HepG2 (cell line): ENCODE results near the gene WTAP. TPM values are rescaled to one million over a fixed set of nuclear protein-coding genes. Genes with fewer than 3 reads are reported as not detected.

ENCODE experiments used
- CEBPB ChIP-seq: IDR thresholded peaks from 2 replicates; pipeline ENCODE4 v1.6.1; 2011; ENCODE audit warnings: low read depth, low read length, improper control_type of control experiment, borderline replicate concordance
- HDAC2 ChIP-seq: sonication (generic); formaldehyde crosslinking; IDR thresholded peaks from 2 replicates; pipeline ENCODE4 v1.4.0; 2020; ENCODE audit warnings: missing genetic modification reagents
- HMGXB4 ChIP-seq, 2 experiments: sonication (generic) in 1 of 2; formaldehyde crosslinking in 1 of 2; IDR thresholded peaks; 2 replicates each; pipeline versions ENCODE4 v1.4.0 to v1.6.1; 2018 to 2020; ENCODE audit warnings: missing genetic modification reagents in 2 of 2, borderline replicate concordance in 1 of 2, low read depth in 1 of 2, mild to moderate bottlenecking in 1 of 2, missing biosample characterization in 1 of 2
- KDM6A ChIP-seq: IDR thresholded peaks from 2 replicates; pipeline ENCODE4 v1.6.1; 2016; ENCODE audit warnings: low read depth
- NCOA1 ChIP-seq: sonication (generic); formaldehyde crosslinking; IDR thresholded peaks from 2 replicates; pipeline ENCODE4 v1.9.0; 2021; ENCODE audit warnings: missing genetic modification reagents
- RARG ChIP-seq: sonication (generic); formaldehyde crosslinking; IDR thresholded peaks from 2 replicates; pipeline ENCODE4 v1.4.0; 2020; ENCODE audit warnings: low read depth, mild to moderate bottlenecking, missing genetic modification reagents
- REPIN1 ChIP-seq: sonication (generic); formaldehyde crosslinking; IDR thresholded peaks from 2 replicates; pipeline ENCODE4 v1.8.0; 2022; ENCODE audit warnings: missing genetic modification reagents, low read depth, mild to moderate bottlenecking, borderline replicate concordance
- SMC3 ChIP-seq: IDR thresholded peaks from 2 replicates; pipeline ENCODE4 v1.6.1; 2011; ENCODE audit warnings: low read length, improper control_type of control experiment
- SRY ChIP-seq: sonication (generic); formaldehyde crosslinking; IDR thresholded peaks from 2 replicates; pipeline ENCODE4 v1.8.0; 2022; ENCODE audit warnings: mild to moderate bottlenecking, missing genetic modification reagents
- TARDBP ChIP-seq: sonication (generic); formaldehyde crosslinking; IDR thresholded peaks from 2 replicates; pipeline ENCODE4 v1.8.0; 2022; ENCODE audit warnings: mild to moderate bottlenecking, missing genetic modification reagents
- TOPORS ChIP-seq: sonication (generic); formaldehyde crosslinking; IDR thresholded peaks from 2 replicates; pipeline ENCODE4 v1.8.0; 2023; ENCODE audit warnings: mild to moderate bottlenecking, missing genetic modification reagents
- ZNF136 ChIP-seq: sonication (generic); formaldehyde crosslinking; IDR thresholded peaks from 2 replicates; pipeline ENCODE4 v1.8.1; 2022; ENCODE audit warnings: low read depth, mild to moderate bottlenecking, moderate library complexity, missing genetic modification reagents
- ZNF430 ChIP-seq: sonication (generic); formaldehyde crosslinking; IDR thresholded peaks from 2 replicates; pipeline ENCODE4 v1.9.0; 2021; ENCODE audit warnings: mild to moderate bottlenecking, missing genetic modification reagents
- ZNF451 ChIP-seq: sonication (generic); formaldehyde crosslinking; IDR thresholded peaks from 2 replicates; pipeline ENCODE4 v1.5.0; 2020; ENCODE audit warnings: mild to moderate bottlenecking, missing genetic modification reagents
- ZNF605 ChIP-seq: sonication (generic); formaldehyde crosslinking; IDR thresholded peaks from 2 replicates; pipeline ENCODE4 v1.8.0; 2022; ENCODE audit warnings: mild to moderate bottlenecking, missing genetic modification reagents
- ZNF607 ChIP-seq: sonication (generic); formaldehyde crosslinking; IDR thresholded peaks from 2 replicates; pipeline ENCODE4 v1.5.1; 2020; ENCODE audit warnings: missing genetic modification reagents, mild to moderate bottlenecking, borderline replicate concordance
- ZNF614 ChIP-seq: IDR thresholded peaks from 2 replicates; pipeline ENCODE4 v1.6.1; 2018; ENCODE audit warnings: missing biosample characterization, missing genetic modification reagents, inconsistent platforms, borderline replicate concordance
- ZNF644 ChIP-seq: IDR thresholded peaks from 2 replicates; pipeline ENCODE4 v1.6.1; 2016; ENCODE audit warnings: low read depth
- ZNF720 ChIP-seq: sonication (generic); formaldehyde crosslinking; IDR thresholded peaks from 2 replicates; pipeline ENCODE4 v1.4.0; 2020; ENCODE audit warnings: missing genetic modification reagents
- polyA plus RNA-seq, 8 experiments: library from polyadenylated mRNA; depleted of rRNA in 3 of 8; stranded (reverse) in 7 of 8; unstranded in 1 of 8; fragments of >200 nt; fragmentation: Illumina TruSeq in 4 of 8; extraction: Trizol in 4 of 8; gene quantifications; 2 replicates each; pipeline versions ENCODE4 v1.2.1 to v1.2.3, GENCODE V29; 2011 to 2016; ENCODE audit warnings: low read depth in 4 of 8, missing spikeins in 1 of 8, mixed read lengths in 1 of 8; ENCODE audit not compliant: insufficient read depth in 1 of 8
- total RNA-seq, 5 experiments: library from RNA; depleted of rRNA; stranded (reverse); fragments of >200 nt; fragmentation: Illumina TruSeq; extraction: Trizol; gene quantifications; 2 replicates each; pipeline ENCODE4 v1.2.3, GENCODE V29; 2016; ENCODE audit warnings: low read depth in 1 of 5
- TF ChIP-seq, protein P1 (sequence below): sonication (generic); formaldehyde crosslinking; IDR thresholded peaks from 2 replicates; pipeline ENCODE4 v1.4.0; 2020; ENCODE audit warnings: low read depth, missing genetic modification reagents
- TF ChIP-seq, protein P2 (sequence below): sonication (generic); formaldehyde crosslinking; IDR thresholded peaks from 2 replicates; pipeline ENCODE4 v1.4.0; 2020; ENCODE audit warnings: mild to moderate bottlenecking, missing genetic modification reagents

WTAP gene
- total and polyA plus RNA-seq, 2 of the 13 experiments (the other 11 are each of a cell fraction or from before 2014, with no cell fraction given): 31.6 to 167 TPM

DNA sequence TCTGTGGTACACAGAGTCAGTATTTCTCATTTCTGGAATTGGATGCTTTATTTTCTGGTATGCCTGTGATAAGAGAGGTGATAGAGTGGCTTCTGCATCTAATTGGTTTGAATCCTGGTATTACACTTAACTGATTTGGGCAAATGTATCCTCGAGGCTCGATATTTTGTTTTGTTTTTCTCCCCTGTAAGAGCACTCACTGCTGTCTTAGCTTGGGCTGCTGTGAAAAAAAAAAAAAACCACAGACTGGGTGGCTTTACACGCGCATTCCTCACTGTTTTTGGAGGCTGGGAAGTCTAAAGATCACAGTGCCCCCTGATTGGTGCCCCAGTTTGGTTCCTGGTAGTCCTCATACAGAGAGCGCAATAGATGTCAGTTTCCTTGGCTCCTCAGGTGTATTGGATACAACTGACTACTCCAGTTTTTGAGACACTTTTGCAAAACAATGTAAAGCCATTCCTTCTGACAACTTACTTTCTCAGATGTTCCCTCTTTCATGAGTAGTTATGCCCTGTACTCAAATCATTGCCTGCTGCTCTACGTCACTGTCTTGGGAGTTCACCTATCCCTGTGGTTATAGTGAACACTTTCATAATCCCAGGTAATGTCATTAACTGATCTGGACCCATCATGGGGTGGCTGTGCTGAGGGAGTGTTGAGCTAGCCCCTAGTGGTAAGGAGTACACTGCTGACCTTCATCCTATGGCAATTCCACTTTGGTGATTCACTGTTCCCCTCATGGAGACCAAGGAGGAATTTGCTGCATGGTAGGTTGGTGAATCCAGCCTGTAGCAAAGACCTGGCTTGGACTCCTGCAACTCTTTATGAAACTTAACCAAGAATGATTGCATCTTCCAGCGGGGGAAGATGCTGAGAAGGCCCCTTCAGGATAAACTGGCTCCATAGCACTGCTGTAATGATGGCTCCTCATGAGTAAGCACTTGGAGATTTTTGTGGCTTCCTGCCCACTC is 31.0 kb downstream of the WTAP start (continued):
- TF ChIP-seq NCOA1 (0 out of 2 replicates have a peak, but pooled peaks have one; percentile 35), RARG (CRISPR knock-in tag) (no peak), REPIN1 (CRISPR knock-in tag) (peak; percentile 57; the same call in 1 of the 2 replicates), ZNF451 (CRISPR knock-in tag) (no peak), HMGXB4 (CRISPR knock-in tag; IDR thresholded peaks at IDR 0.05; ENCODE audit: borderline replicate concordance in 1 of 2, low read depth in 1 of 2) (0 out of 4 replicates have a peak, but pooled peaks of 1 of the 2 experiments have one; percentile 33), ZNF136 (CRISPR knock-in tag) (no peak), ZNF614 (CRISPR knock-in tag) (0 out of 2 replicates have a peak, but pooled peaks have one; percentile 21), ZNF605 (CRISPR knock-in tag) (peak; percentile 67; the same call in 1 of the 2 replicates), ZNF720 (CRISPR knock-in tag) (peak; percentile 83; the same call in 1 of the 2 replicates), TARDBP (CRISPR knock-in tag) (no peak), TOPORS (peak; percentile 64; the same call in 1 of the 2 replicates), CEBPB (no peak), ZNF644 (CRISPR knock-in tag) (peak; percentile 64; the same call in 1 of the 2 replicates), SMC3 (peak; percentile 42; the same call in 1 of the 2 replicates), SRY (CRISPR knock-in tag) (no peak), ZNF430 (peak; percentile 32; the same call in 1 of the 2 replicates), HDAC2 (CRISPR knock-in tag) (peak; percentile 22; the same call in 1 of the 2 replicates), ZNF607 (peak; percentile 60; the same call in 1 of the 2 replicates), KDM6A (CRISPR knock-in tag) (0 out of 2 replicates have a peak, but pooled peaks have one; percentile 41)
- TF ChIP-seq, protein P1, sequence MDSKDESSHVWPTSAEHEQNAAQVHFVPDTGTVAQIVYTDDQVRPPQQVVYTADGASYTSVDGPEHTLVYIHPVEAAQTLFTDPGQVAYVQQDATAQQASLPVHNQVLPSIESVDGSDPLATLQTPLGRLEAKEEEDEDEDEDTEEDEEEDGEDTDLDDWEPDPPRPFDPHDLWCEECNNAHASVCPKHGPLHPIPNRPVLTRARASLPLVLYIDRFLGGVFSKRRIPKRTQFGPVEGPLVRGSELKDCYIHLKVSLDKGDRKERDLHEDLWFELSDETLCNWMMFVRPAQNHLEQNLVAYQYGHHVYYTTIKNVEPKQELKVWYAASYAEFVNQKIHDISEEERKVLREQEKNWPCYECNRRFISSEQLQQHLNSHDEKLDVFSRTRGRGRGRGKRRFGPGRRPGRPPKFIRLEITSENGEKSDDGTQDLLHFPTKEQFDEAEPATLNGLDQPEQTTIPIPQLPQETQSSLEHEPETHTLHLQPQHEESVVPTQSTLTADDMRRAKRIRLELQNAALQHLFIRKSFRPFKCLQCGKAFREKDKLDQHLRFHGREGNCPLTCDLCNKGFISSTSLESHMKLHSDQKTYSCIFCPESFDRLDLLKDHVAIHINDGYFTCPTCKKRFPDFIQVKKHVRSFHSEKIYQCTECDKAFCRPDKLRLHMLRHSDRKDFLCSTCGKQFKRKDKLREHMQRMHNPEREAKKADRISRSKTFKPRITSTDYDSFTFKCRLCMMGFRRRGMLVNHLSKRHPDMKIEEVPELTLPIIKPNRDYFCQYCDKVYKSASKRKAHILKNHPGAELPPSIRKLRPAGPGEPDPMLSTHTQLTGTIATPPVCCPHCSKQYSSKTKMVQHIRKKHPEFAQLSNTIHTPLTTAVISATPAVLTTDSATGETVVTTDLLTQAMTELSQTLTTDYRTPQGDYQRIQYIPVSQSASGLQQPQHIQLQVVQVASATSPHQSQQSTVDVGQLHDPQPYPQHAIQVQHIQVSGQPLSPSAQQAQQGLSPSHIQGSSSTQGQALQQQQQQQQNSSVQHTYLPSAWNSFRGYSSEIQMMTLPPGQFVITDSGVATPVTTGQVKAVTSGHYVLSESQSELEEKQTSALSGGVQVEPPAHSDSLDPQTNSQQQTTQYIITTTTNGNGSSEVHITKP: 0 out of 2 replicates have a peak, but pooled peaks have one; percentile 25
- TF ChIP-seq, protein P2, sequence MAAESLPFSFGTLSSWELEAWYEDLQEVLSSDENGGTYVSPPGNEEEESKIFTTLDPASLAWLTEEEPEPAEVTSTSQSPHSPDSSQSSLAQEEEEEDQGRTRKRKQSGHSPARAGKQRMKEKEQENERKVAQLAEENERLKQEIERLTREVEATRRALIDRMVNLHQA (CRISPR knock-in tag): no peak
